ENCODE results near the gene ATP13A4.

The ATP13A4 gene

GRCh38 chr3:193499136-193499770 is 55.4 kb downstream of the ATP13A4 start:
- peak in 3 of 4 experiments; percentile 5 to 38 (median 19) for DNase-seq

GRCh38 chr3:193498215-193498614 is 56.5 kb downstream of the ATP13A4 start:
- peak; percentile 16 to 69 (median 58) for DNase-seq

- DNase-seq, result no peak
Measured at GRCh38 chr3:193496658-193497057, 58.0 kb downstream of the ATP13A4 start.

GRCh38 chr3:193491026-193491425 is 63.7 kb downstream of the ATP13A4 start:
- DNase-seq, result no peak

GRCh38 chr3:193490580-193490979 is 64.1 kb downstream of the ATP13A4 start:
- DNase-seq, result no peak

- DNase-seq, result peak in 3 of 4 experiments; percentile 7 to 43 (median 31)
Measured at GRCh38 chr3:193489949-193490348, 64.7 kb downstream of the ATP13A4 start.

- no peak for DNase-seq
Measured at GRCh38 chr3:193488741-193489140, 66.0 kb downstream of the ATP13A4 start.

- DNase-seq, result no peak
Measured at GRCh38 chr3:193483988-193484539, 70.6 kb downstream of the ATP13A4 start.

- no peak for DNase-seq
Measured at GRCh38 chr3:193481436-193481835, 73.3 kb downstream of the ATP13A4 start.

GRCh38 chr3:193474446-193474845 is 80.2 kb downstream of the ATP13A4 start:
- DNase-seq, result no peak

GRCh38 chr3:193470710-193471109 is 84.0 kb downstream of the ATP13A4 start:
- no peak for DNase-seq

GRCh38 chr3:193465992-193466608 is 88.6 kb downstream of the ATP13A4 start:
- DNase-seq, result no peak

- no peak for DNase-seq
Measured at GRCh38 chr3:193464889-193465288, 89.8 kb downstream of the ATP13A4 start.

- no peak for DNase-seq
Measured at GRCh38 chr3:193457526-193457925, 97.2 kb downstream of the ATP13A4 start.

- DNase-seq, result peak in 2 of 4 experiments; percentile 6 to 10
Measured at GRCh38 chr3:193452338-193452737, 102.4 kb downstream of the ATP13A4 start.

- no peak for DNase-seq
Measured at GRCh38 chr3:193451902-193452301, 102.8 kb downstream of the ATP13A4 start.

GRCh38 chr3:193446965-193447602 is 107.6 kb downstream of the ATP13A4 start:
- peak in 2 of 4 experiments; percentile 50 to 52 for DNase-seq

GRCh38 chr3:193439423-193439822 is 115.3 kb downstream of the ATP13A4 start:
- DNase-seq, result no peak

GRCh38 chr3:193418576-193419373 is 135.9 kb downstream of the ATP13A4 start:
- no peak for DNase-seq

GRCh38 chr3:193416629-193417028 is 138.1 kb downstream of the ATP13A4 start:
- no peak for DNase-seq

GRCh38 chr3:193407688-193408087 is 147.0 kb downstream of the ATP13A4 start:
- no peak for DNase-seq

- DNase-seq, result no peak
Measured at GRCh38 chr3:193407112-193407511, 147.6 kb downstream of the ATP13A4 start.

- DNase-seq, result no peak
Measured at GRCh38 chr3:193403307-193403706, 151.4 kb downstream of the ATP13A4 start.
